NCI-H82 treated with DMSO at 0.1 percent for 48 hours (cell line): ENCODE data around the gene SON.
A peak's percentile ranks its signal among the peaks of the same experiment; 100 is the strongest.

Source experiments
- DNase-seq: peaks from one replicate; lab custom pipeline; 2025; ENCODE audit not compliant: unreplicated experiment; lab: John Stamatoyannopoulos, UW

The SON gene

GRCh38 chr21:33541756-33542639 is 840 bp upstream of the SON start, which contains the start of gene GART:
GART (minus strand) TSS chr21:33542117; CDS start chr21:33539315, 2,802 bp downstream.
- DNase-seq = peak; percentile 62

- peak; percentile 35 for DNase-seq
These were observed 779 bp downstream of the SON start for GRCh38 chr21:33543505-33544129.

- DNase-seq = no peak
These were observed 1.8 kb downstream of the SON start for GRCh38 chr21:33544451-33545195.

- DNase-seq = no peak
These were observed 3.2 kb downstream of the SON start for GRCh38 chr21:33546086-33546485.

- no peak for DNase-seq
These were observed 7.3 kb downstream of the SON start for GRCh38 chr21:33549848-33550771.

- no peak for DNase-seq
These were observed 8.2 kb downstream of the SON start for GRCh38 chr21:33550772-33551660.

GRCh38 chr21:33551664-33552063 is 8.8 kb downstream of the SON start:
- no peak for DNase-seq

- DNase-seq = no peak
These were observed 9.5 kb downstream of the SON start for GRCh38 chr21:33552093-33552998.

- DNase-seq = no peak
These were observed 10.3 kb downstream of the SON start for GRCh38 chr21:33552999-33553598.

GRCh38 chr21:33554236-33554981 is 11.6 kb downstream of the SON start:
- DNase-seq = no peak

- DNase-seq = no peak
These were observed 12.1 kb downstream of the SON start for GRCh38 chr21:33554982-33555344.

- no peak for DNase-seq
These were observed 14.6 kb downstream of the SON start for GRCh38 chr21:33557447-33557846.

- DNase-seq = no peak
These were observed 16.1 kb downstream of the SON start for GRCh38 chr21:33558777-33559421.

- DNase-seq = no peak
These were observed 17.0 kb downstream of the SON start for GRCh38 chr21:33559813-33560212.

GRCh38 chr21:33560965-33561364 is 18.1 kb downstream of the SON start:
- peak; percentile 22 for DNase-seq

- no peak for DNase-seq
These were observed 18.5 kb downstream of the SON start for GRCh38 chr21:33561373-33561772.

- DNase-seq = no peak
These were observed 19.6 kb downstream of the SON start for GRCh38 chr21:33562389-33562788.
